Activated T-cell treated with anti-CD3 and anti-CD28 coated beads, Interleukin-2, amount 50 U/mL, for 72 hours (primary cell): Measurements from ENCODE around the gene SYMPK. TPM values are rescaled to one million over a fixed set of nuclear protein-coding genes. Genes with fewer than 3 reads are reported as not detected.

Source experiments
- ATAC-seq, 2 donors: fragments of 150-1000 bp; cut with Tn5 transposase; replicated peaks in 1 of 2; 2 replicates each; pipeline ENCODE4 v1.10.0; 2021; ENCODE audit warnings: moderate library complexity in 2 of 2, mild to moderate bottlenecking in 1 of 2
- DNase-seq, 2 donors: peaks; one replicate each; pipeline ENCODE4 v3.0.0; 2021 to 2022; ENCODE audit warnings: mixed read lengths in 1 of 2
- H3K27ac Mint-ChIP-seq: one replicate; pipeline ENCODE4 v1.8.0; 2022; ENCODE audit warnings: mild to moderate bottlenecking, moderate library complexity, mixed read lengths
- H3K27me3 Mint-ChIP-seq: one replicate; pipeline ENCODE4 v1.8.0; 2022; ENCODE audit warnings: low read depth, mixed read lengths
- H3K36me3 Mint-ChIP-seq, 2 donors: one replicate each; pipeline ENCODE4 v1.8.0; 2022; ENCODE audit warnings: mixed read lengths in 2 of 2, mild to moderate bottlenecking in 1 of 2; ENCODE audit not compliant: insufficient read depth in 2 of 2
- H3K4me1 Mint-ChIP-seq: one replicate; pipeline ENCODE4 v1.8.0; 2022; ENCODE audit warnings: low read depth, mixed read lengths
- H3K4me3 Mint-ChIP-seq, 2 donors: one replicate each; pipeline ENCODE4 v1.8.0; 2022; ENCODE audit warnings: mild to moderate bottlenecking in 2 of 2, mixed read lengths in 2 of 2, moderate library complexity in 2 of 2
- H3K9me3 Mint-ChIP-seq, 2 donors: one replicate each; pipeline ENCODE4 v1.8.0; 2022; ENCODE audit warnings: mixed read lengths in 2 of 2
- total RNA-seq, 2 donors: library from RNA; stranded (reverse); gene quantifications; one replicate each; pipeline ENCODE4 v1.2.3, GENCODE V29; 2022

SYMPK gene
- total RNA-seq, 2 donors from 2014 or later = 95.5 to 112 TPM

GRCh38 chr19:45792470-45793177 is 70.3 kb downstream of the SYMPK start, which contains the start of gene DMWD:
TSS of gene DMWD (minus strand) at chr19:45792845. CDS start at chr19:45792756, 89 bp downstream.
- peaks cover 31% of the 10 kb centered on the region for H3K27me3 Mint-ChIP-seq
- H3K4me1 Mint-ChIP-seq = peaks cover 33% of the 10 kb centered on the region
- H3K36me3 Mint-ChIP-seq = peaks cover 13 to 26% of the 10 kb centered on the region in 2 donors
- peak; percentile 100 for DNase-seq
- peak; percentile 95 for ATAC-seq
- H3K27ac Mint-ChIP-seq = peak within 1 kb of the TSS; percentile 54
- H3K9me3 Mint-ChIP-seq = no peaks in the 10 kb centered on the region
- H3K4me3 Mint-ChIP-seq = peak within 1 kb of the TSS; percentile 87 to 93

GRCh38 chr19:45791744-45792469 is 71.0 kb downstream of the SYMPK start:
- Mint-ChIP-seq H3K27ac (peak overlapping the region; percentile 52), H3K9me3 (no peaks in the 10 kb centered on the region), H3K4me1 (peaks cover 33% of the 10 kb centered on the region), H3K36me3 (peaks cover 13 to 29% of the 10 kb centered on the region in 2 donors), H3K27me3 (peaks cover 29% of the 10 kb centered on the region), H3K4me3 (peak overlapping the region; percentile 87 to 93)
- DNase-seq (no peak), ATAC-seq (peak in 1 of 2 donors; percentile 3)

DNA sequence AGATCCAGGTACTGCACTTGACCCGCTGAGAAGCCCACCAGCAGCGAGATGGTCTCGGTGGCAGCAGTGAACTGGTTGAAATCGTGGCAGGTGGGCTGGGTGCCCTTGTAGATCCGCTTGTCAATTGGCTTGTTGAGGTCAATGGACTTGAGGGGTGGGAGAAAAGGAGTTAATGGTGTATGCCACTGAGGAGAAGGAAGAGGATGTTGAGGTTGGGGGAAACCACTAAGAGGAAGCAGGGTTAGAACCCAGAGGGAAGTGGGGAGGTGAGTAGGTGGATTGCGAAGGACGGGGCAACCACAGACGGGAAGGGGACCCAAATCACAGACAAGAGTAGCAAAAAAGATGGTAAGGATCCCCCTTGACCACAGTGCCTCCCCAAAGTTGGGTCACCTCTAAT is 72.0 kb downstream of the SYMPK start:
- DNase-seq = peak; percentile 31 to 33
- H3K27ac Mint-ChIP-seq = no peak overlapping the region

DNA sequence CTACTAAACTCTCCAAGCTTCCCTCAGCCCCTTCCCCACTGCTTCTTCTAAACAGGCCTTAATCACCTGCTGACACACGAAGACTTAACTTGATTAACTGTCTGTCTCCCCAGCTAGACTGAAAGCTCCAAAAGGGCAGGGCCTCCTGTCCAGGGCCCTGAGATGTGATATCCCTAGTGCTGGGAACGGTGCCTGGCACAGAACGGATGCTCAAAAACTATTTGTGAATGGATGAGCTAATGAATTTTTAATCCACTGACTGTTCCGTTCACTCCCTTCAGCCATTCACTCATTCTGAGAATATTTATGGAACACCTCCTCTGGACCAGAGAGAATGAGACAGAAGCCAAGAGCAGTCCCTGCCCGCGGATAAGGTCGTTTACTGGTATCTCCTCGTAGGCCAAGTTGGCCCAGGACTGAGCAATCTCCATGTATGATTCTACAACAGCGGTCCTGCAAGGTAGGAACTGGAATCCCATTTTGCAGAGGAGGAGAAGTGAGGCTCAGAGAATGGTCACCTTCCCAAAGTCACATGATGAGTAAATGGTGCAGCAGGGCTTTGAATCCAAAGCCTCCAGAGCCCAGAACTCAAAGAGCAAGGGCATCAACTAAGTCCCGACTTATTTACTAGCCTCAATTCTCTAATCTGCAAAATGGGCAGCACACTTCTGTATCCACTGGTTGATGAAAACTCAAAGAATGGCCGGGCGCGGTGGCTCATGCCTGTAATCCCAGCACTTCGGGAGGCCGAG is 73.7 kb downstream of the SYMPK start:
- H3K4me1 Mint-ChIP-seq = peaks cover 33% of the 10 kb centered on the region
- H3K36me3 Mint-ChIP-seq = peaks cover 15 to 31% of the 10 kb centered on the region in 2 donors
- no peak overlapping the region for H3K4me3 Mint-ChIP-seq
- no peaks in the 10 kb centered on the region for H3K9me3 Mint-ChIP-seq
- H3K27me3 Mint-ChIP-seq = peaks cover 7% of the 10 kb centered on the region
- H3K27ac Mint-ChIP-seq = no peak overlapping the region
- no peak for ATAC-seq
- no peak for DNase-seq

More for the DNA sequence above, 72.0 kb downstream of the SYMPK start:
- Mint-ChIP-seq H3K9me3 (no peaks in the 10 kb centered on the region), H3K36me3 (peaks cover 15 to 31% of the 10 kb centered on the region in 2 donors), H3K4me3 (peak overlapping the region; percentile 87 to 93), H3K27me3 (peaks cover 23% of the 10 kb centered on the region), H3K4me1 (peaks cover 33% of the 10 kb centered on the region)
- no peak for ATAC-seq

- ATAC-seq (no peak), DNase-seq (no peak)
- H3K27me3 Mint-ChIP-seq = no peaks in the 10 kb centered on the region
- H3K4me1 Mint-ChIP-seq = peaks cover 13% of the 10 kb centered on the region
- no peak overlapping the region for H3K4me3 Mint-ChIP-seq
- no peaks in the 10 kb centered on the region for H3K9me3 Mint-ChIP-seq
- H3K36me3 Mint-ChIP-seq = peaks cover 12 to 31% of the 10 kb centered on the region in 2 donors
- no peak overlapping the region for H3K27ac Mint-ChIP-seq
Measured at GRCh38 chr19:45786533-45786894, 76.4 kb downstream of the SYMPK start.

DNA sequence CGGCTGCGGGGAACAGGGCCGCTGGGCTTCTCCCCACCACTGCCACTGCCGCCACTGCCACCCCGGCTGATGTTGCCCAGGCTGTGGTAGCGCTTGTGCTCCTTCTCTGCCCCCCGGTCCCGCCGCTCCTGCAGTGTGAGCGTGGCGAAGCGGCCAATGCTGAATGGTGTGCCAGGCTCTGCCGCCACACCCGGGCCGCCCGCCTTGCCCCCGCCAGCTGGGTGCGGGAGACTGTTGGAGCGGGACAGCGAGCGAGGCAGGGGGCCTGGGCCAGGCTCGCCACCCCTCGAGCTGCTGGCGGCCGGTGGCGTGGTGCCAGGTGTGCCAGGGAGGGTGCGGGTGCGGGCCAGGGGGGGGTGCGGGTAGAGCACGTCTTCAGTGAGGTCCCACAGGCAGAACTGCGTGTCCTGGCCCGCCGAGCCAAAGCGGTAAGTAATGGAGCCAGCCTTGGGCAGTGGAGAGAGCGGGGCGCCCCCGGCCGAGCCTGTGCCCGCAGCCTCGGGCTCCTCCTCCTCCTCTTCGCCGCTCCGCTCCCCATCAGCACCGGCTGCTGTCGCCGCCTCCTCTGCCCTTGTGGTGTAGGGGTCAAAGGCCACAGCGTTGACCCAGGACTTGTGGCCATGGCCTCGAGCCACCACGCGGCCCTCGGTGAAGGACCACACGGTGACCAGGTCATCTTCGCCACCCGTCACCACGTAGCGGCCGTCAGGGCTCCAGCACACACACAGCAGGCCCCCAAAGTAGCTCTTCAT is 77.0 kb downstream of the SYMPK start:
- ATAC-seq (no peak), DNase-seq (no peak)
- peaks cover 2% of the 10 kb centered on the region for H3K27me3 Mint-ChIP-seq
- peaks cover 12 to 30% of the 10 kb centered on the region in 2 donors for H3K36me3 Mint-ChIP-seq
- H3K4me3 Mint-ChIP-seq = no peak overlapping the region
- peaks cover 8% of the 10 kb centered on the region for H3K4me1 Mint-ChIP-seq
- no peaks in the 10 kb centered on the region for H3K9me3 Mint-ChIP-seq
- H3K27ac Mint-ChIP-seq = no peak overlapping the region

GRCh38 chr19:45785097-45785496 is 77.8 kb downstream of the SYMPK start:
- Mint-ChIP-seq H3K36me3 (peaks cover 12 to 26% of the 10 kb centered on the region in 2 donors), H3K27me3 (peaks cover 11% of the 10 kb centered on the region), H3K9me3 (no peaks in the 10 kb centered on the region), H3K4me3 (no peak overlapping the region), H3K4me1 (no peaks in the 10 kb centered on the region), H3K27ac (no peak overlapping the region)
- DNase-seq (no peak), ATAC-seq (no peak)

GRCh38 chr19:45784096-45784495 is 78.9 kb downstream of the SYMPK start:
- DNase-seq (no peak), ATAC-seq (no peak)
- peaks cover 9% of the 10 kb centered on the region for H3K4me1 Mint-ChIP-seq
- peaks cover 21% of the 10 kb centered on the region for H3K27me3 Mint-ChIP-seq
- peaks cover 11 to 21% of the 10 kb centered on the region in 2 donors for H3K36me3 Mint-ChIP-seq
- no peak overlapping the region for H3K4me3 Mint-ChIP-seq
- no peaks in the 10 kb centered on the region for H3K9me3 Mint-ChIP-seq
- no peak overlapping the region for H3K27ac Mint-ChIP-seq

DNA sequence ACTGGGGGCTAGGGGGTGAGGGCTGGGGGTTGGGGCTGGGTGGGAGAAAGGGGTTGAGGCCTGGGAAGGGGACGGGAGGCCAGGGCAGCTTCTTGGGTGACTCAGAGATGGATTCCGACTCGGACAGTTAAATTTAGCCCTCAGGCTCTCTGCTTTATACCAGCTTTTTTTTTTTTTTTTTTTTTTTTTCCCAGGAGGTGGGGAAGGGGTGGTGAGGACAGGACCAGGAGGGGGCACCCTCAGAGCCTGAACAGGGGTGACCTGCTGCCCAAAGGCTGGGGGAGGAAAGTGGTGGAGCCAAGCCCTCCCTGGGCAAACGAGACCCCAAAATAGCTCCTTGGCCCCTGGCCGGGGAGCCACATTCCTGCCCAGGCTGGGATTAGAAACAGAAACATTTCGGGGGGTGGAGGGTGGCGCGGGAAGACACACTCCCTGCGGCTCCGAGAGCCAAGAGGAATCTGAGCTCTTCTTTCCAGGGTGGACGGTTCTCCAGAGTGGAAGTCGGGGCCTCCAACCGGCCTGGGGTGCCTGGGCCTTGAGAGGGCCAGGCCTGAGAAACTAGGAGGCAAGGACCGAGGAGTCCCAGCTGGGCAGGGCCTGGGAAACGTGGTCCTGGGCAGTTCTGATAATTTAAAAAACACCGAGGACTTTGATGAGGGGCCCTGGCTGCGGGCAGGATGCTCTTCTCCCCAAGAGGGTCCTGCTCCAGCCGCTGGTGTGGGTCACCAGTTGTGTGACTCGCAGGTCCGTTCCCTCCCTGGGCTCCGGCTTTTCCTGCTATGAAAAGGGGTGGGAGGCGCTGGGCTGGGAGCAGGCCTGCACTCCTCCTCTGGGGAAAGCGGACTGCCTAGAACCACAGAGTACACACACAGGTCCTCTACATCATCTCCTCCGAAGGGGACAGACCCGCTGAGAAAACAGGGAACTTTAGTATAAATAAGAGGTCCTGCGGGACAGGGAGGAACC is 79.8 kb downstream of the SYMPK start:
- H3K27ac Mint-ChIP-seq = no peak overlapping the region
- DNase-seq (no peak), ATAC-seq (no peak)
- peaks cover 24% of the 10 kb centered on the region for H3K27me3 Mint-ChIP-seq
- H3K4me3 Mint-ChIP-seq = no peak overlapping the region
- H3K36me3 Mint-ChIP-seq = peaks cover 7 to 12% of the 10 kb centered on the region in 2 donors
- H3K4me1 Mint-ChIP-seq = peaks cover 17% of the 10 kb centered on the region
- H3K9me3 Mint-ChIP-seq = no peaks in the 10 kb centered on the region

DNA sequence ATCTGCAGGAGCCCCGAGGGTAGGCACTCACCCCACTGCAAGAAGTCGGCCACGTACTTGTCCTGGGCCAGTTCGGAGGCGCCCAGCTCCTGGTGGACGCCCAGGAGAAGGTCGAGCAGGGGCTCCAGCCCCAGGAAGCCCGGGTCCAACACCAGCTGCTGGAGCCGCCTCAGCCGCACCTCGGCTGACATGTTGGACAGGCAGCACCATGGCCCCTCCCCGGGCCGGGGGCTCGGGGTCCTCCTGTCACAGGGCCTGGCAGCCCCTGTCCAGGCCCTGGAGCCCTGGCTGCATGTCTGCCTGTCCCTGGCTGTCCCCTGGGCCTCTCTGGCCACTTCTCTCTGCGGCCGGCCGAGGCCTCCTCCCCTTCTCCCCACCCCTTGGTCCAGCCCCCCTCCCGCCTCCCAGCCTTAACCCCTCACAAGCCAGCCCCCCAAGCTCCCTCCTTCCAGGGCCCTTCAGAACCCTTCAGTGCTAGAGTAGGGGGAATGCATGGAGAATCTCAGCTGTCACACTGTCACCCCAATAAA is 80.7 kb downstream of the SYMPK start, which contains the start of gene DMPK:
TSS of gene DMPK (minus strand) at position 329 of the 530 bp plus-strand sequence. CDS start at position 191, 138 bp downstream.
- H3K4me3 Mint-ChIP-seq = no peak within 1 kb of the TSS
- peaks cover 4 to 5% of the 10 kb centered on the region in 2 donors for H3K36me3 Mint-ChIP-seq
- peaks cover 24% of the 10 kb centered on the region for H3K27me3 Mint-ChIP-seq
- peaks cover 17% of the 10 kb centered on the region for H3K4me1 Mint-ChIP-seq
- ATAC-seq (no peak), DNase-seq (no peak)
- no peak within 1 kb of the TSS for H3K27ac Mint-ChIP-seq
- H3K9me3 Mint-ChIP-seq = no peaks in the 10 kb centered on the region
